ENCODE data around the gene FANCG.
A peak's percentile ranks its signal among the peaks of the same experiment; 100 is the strongest.

Gene FANCG

GRCh38 chr9:35102769-35103659 lies 23.3 kb upstream of the FANCG start, which contains the start of gene STOML2:
Gene STOML2 (minus strand): TSS chr9:35103131. CDS start chr9:35103094, 37 bp downstream.
- TF ChIP-seq CTCF (IDR thresholded peaks at IDR 0.05; ENCODE audit: insufficient read depth, low read depth, low read length, missing control alignments): no peak
- DNase-seq (ENCODE audit: low read depth): peak; percentile 97
- peak within 1 kb of the TSS; percentile 88 for H3K4me3 ChIP-seq (ENCODE audit: low read length)

DNA sequence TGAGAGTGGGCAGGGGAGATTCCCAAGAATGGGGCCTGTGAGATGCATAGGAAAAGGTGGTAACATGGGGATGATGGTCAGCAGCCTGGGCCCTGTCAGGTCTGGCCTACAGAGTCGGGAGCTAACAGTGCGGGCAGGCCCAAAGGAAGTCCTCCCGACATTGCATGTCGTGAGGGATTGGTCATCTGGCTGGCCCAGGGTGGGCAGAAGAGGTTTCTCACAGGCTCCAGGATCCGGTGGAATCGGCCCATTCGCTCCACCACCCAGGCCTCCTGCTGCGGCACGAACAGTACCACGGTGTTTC lies 22.7 kb upstream of the FANCG start:
- DNase-seq (ENCODE audit: low read depth): peak; percentile 16
- peak overlapping the region; percentile 88 for H3K4me3 ChIP-seq (ENCODE audit: low read length)
- TF ChIP-seq CTCF (IDR thresholded peaks at IDR 0.05; ENCODE audit: insufficient read depth, low read depth, low read length, missing control alignments): no peak

GRCh38 chr9:35097573-35097972 lies 17.8 kb upstream of the FANCG start:
- H3K4me3 ChIP-seq (ENCODE audit: low read length): no peak overlapping the region
- no peak for DNase-seq (ENCODE audit: low read depth)
- no peak for TF ChIP-seq CTCF (IDR thresholded peaks at IDR 0.05; ENCODE audit: insufficient read depth, low read depth, low read length, missing control alignments)

DNA sequence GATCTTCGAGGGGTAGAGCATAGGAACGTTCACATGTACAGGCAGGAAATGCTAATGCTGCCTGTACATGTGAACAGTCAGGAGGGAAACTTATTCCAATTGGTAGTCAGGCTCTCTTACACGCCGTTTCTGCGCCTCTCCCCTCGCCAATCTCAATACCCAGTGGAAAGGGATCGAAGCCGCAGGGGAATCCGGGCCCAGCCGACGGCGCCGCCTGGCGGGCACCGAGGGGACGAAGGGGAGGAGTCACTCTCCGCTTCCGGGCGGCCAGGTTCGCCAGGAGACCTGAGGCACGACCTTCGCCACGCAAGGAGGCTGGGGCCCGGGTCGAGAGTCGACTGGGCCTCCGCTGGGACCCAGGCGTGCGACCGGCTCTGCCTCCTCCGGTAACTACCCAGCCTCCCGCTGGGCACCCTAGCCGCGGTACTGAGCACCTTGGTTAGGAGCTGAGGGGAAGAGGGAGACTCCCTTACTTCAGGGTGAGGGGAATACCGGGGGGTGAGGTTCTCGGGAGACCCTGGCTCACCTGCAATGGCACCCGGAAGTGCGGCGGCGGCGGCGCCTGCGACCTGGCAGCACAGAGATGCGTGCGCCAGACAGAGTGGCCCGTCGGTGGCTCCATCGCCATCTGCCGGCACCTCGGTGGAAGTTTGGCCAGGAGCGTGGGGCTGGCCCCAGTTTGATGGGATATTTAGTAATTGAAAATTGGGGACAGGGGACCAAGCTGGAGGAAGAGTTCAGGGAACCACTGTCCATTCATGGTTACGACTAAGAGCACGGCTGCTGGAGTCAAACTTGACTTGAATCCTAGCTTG lies 16.5 kb upstream of the FANCG start, which contains the start of gene PIGO:
Gene PIGO, minus strand, starts transcription at position 557 of the 815 bp plus-strand sequence. CDS start 1,026 bp downstream, outside the sequence.
- TF ChIP-seq CTCF (IDR thresholded peaks at IDR 0.05; ENCODE audit: insufficient read depth, low read depth, low read length, missing control alignments): peak; percentile 85
- DNase-seq (ENCODE audit: low read depth): peak; percentile 91
- H3K4me3 ChIP-seq (ENCODE audit: low read length): peak within 1 kb of the TSS; percentile 94

DNA sequence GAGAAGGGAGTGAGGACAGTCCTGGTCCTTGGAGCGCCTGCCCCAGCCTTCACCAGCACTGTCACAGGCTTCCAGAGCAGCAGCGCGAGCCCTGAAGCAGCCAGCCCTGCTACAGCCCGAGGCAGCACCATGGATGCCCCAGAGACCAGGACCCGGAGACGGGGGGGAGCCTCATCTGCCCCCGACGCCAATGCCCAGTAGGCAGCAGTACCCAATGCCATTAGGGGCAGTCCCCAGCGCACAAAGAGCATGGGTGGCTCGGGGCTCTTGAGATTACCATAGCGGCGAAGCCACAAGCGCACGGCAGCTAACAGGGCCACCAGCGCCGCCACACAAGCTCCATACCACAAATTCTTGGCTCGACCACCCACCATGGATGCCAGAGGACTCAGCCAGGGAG lies 11.8 kb upstream of the FANCG start:
- no peak for DNase-seq (ENCODE audit: low read depth)
- TF ChIP-seq CTCF (IDR thresholded peaks at IDR 0.05; ENCODE audit: insufficient read depth, low read depth, low read length, missing control alignments): no peak
- no peak overlapping the region for H3K4me3 ChIP-seq (ENCODE audit: low read length)

DNA sequence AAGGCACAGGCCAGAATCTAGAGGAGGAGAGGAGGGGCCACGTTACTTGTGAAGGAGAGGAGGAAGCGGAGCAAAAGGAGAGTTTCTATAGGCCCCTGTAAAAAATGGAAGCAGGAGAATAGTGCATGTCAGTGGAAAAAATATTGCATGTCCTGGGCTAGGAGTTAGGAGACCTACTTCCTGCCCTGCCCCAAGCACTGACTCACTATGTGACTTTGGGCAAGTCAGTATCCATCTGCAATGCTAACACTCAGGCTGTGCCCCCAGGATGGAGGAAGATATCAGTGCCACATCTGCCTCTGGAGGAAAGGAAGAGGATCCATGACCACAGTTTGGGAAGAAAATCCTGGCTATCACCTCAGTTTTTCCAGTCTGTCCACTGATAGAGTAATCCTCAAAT lies 9.7 kb upstream of the FANCG start:
- TF ChIP-seq CTCF (IDR thresholded peaks at IDR 0.05; ENCODE audit: insufficient read depth, low read depth, low read length, missing control alignments): no peak
- no peak overlapping the region for H3K4me3 ChIP-seq (ENCODE audit: low read length)
- no peak for DNase-seq (ENCODE audit: low read depth)
